GM19395 (cell line): ENCODE data around the gene RGS9.
"Not testable (repeated sequence)": the region's sequence is repeated elsewhere in the genome, so short reads cannot be mapped to it uniquely, and the experiment has no call there.

Experiments used
- ATAC-seq: cut with Tn5 transposase; IDR thresholded peaks from one replicate; pipeline ENCODE4 v1.9.1; 2021; ENCODE audit warnings: mild to moderate bottlenecking, moderate library complexity; ENCODE audit not compliant: unreplicated experiment

RGS9 gene

GRCh38 chr17:65180276-65180675, 43.1 kb downstream of the RGS9 start:
- not testable (repeated sequence) for ATAC-seq

- ATAC-seq, result not testable (repeated sequence)
Observed at GRCh38 chr17:65180752-65181236, 43.6 kb downstream of the RGS9 start.

GRCh38 chr17:65181237-65182061, 44.3 kb downstream of the RGS9 start:
- ATAC-seq, result peak; percentile 64

GRCh38 chr17:65182233-65182632, 45.1 kb downstream of the RGS9 start:
- ATAC-seq, result peak; percentile 48

- no peak for ATAC-seq
Observed at GRCh38 chr17:65183736-65184135, 46.6 kb downstream of the RGS9 start.

- no peak for ATAC-seq
Observed at GRCh38 chr17:65184235-65184959, 47.2 kb downstream of the RGS9 start.

GRCh38 chr17:65185062-65185461, 47.9 kb downstream of the RGS9 start:
- no peak for ATAC-seq

GRCh38 chr17:65185668-65186382, 48.7 kb downstream of the RGS9 start:
- no peak for ATAC-seq

GRCh38 chr17:65190467-65191097, 53.4 kb downstream of the RGS9 start:
- no peak for ATAC-seq

- no peak for ATAC-seq
Observed at GRCh38 chr17:65191811-65192740, 54.9 kb downstream of the RGS9 start.

- ATAC-seq, result no peak
Observed at GRCh38 chr17:65193305-65193704, 56.1 kb downstream of the RGS9 start.

- ATAC-seq, result no peak
Observed at GRCh38 chr17:65193716-65194293, 56.6 kb downstream of the RGS9 start.

- no peak for ATAC-seq
Observed at GRCh38 chr17:65194670-65195334, 57.6 kb downstream of the RGS9 start.

- no peak for ATAC-seq
Observed at GRCh38 chr17:65195716-65196115, 58.5 kb downstream of the RGS9 start.

GRCh38 chr17:65196617-65197016, 59.4 kb downstream of the RGS9 start:
- no peak for ATAC-seq

GRCh38 chr17:65197201-65197600, 60.0 kb downstream of the RGS9 start:
- ATAC-seq, result no peak

GRCh38 chr17:65198653-65199382, 61.6 kb downstream of the RGS9 start:
- no peak for ATAC-seq

GRCh38 chr17:65201331-65201730, 64.2 kb downstream of the RGS9 start:
- ATAC-seq, result no peak
